GM21515 (cell line): ENCODE results near the gene PRDM16.

Experiments
- ATAC-seq: cut with Tn5 transposase; IDR thresholded peaks from one replicate; pipeline ENCODE4 v1.9.1; 2021; ENCODE audit not compliant: unreplicated experiment

The PRDM16 gene

GRCh38 chr1:3434406-3435110, 365.6 kb downstream of the PRDM16 start:
- no peak for ATAC-seq

GRCh38 chr1:3435666-3436065, 366.7 kb downstream of the PRDM16 start:
- no peak for ATAC-seq

GRCh38 chr1:3436451-3436850, 367.4 kb downstream of the PRDM16 start:
- ATAC-seq = no peak

- no peak for ATAC-seq
These were observed 367.9 kb downstream of the PRDM16 start for GRCh38 chr1:3436901-3437300.

- no peak for ATAC-seq
These were observed 369.7 kb downstream of the PRDM16 start for GRCh38 chr1:3438661-3439180.

GRCh38 chr1:3439346-3440299, 370.6 kb downstream of the PRDM16 start:
- ATAC-seq = no peak

GRCh38 chr1:3440300-3440681, 371.3 kb downstream of the PRDM16 start:
- ATAC-seq = no peak

- ATAC-seq = no peak
These were observed 371.9 kb downstream of the PRDM16 start for GRCh38 chr1:3440711-3441409.

- ATAC-seq = no peak
These were observed 372.4 kb downstream of the PRDM16 start for GRCh38 chr1:3441410-3441847.

- ATAC-seq = no peak
These were observed 372.9 kb downstream of the PRDM16 start for GRCh38 chr1:3441880-3442279.

- ATAC-seq = no peak
These were observed 373.3 kb downstream of the PRDM16 start for GRCh38 chr1:3442331-3442730.

GRCh38 chr1:3442901-3443300, 373.9 kb downstream of the PRDM16 start:
- ATAC-seq = no peak

- ATAC-seq = no peak
These were observed 374.8 kb downstream of the PRDM16 start for GRCh38 chr1:3443807-3444206.

GRCh38 chr1:3444298-3444697, 375.3 kb downstream of the PRDM16 start:
- no peak for ATAC-seq

- ATAC-seq = no peak
These were observed 375.7 kb downstream of the PRDM16 start for GRCh38 chr1:3444736-3445135.

GRCh38 chr1:3450202-3450863, 381.3 kb downstream of the PRDM16 start:
- no peak for ATAC-seq

GRCh38 chr1:3450983-3451382, 382.0 kb downstream of the PRDM16 start:
- no peak for ATAC-seq

- ATAC-seq = no peak
These were observed 383.2 kb downstream of the PRDM16 start for GRCh38 chr1:3451994-3452865.

GRCh38 chr1:3452866-3453175, 383.8 kb downstream of the PRDM16 start:
- no peak for ATAC-seq

- no peak for ATAC-seq
These were observed 384.3 kb downstream of the PRDM16 start for GRCh38 chr1:3453203-3453761.
